HL-60 (cell line): ENCODE results near the gene REEP2.

Experiments used
- DNase-seq, 2 experiments: peaks; one replicate each; pipeline ENCODE4 v3.0.0-alpha.2; 2010 to 2020; ENCODE audit warnings: low read depth in 1 of 2, low spot score in 1 of 2
- H3K27ac ChIP-seq: fragments of 250-450 bp; sonication (Bioruptor Pico); replicated peaks from 2 replicates; pipeline ENCODE4 v1.5.1; 2020; ENCODE audit warnings: mild to moderate bottlenecking, moderate library complexity
- H3K27me3 ChIP-seq: fragments of 250-450 bp; sonication (Bioruptor Pico); 2 replicates; pipeline ENCODE4 v1.5.1; 2021; ENCODE audit warnings: mild to moderate bottlenecking, moderate library complexity; ENCODE audit not compliant: insufficient read depth, poor library complexity, severe bottlenecking
- H3K4me3 ChIP-seq: replicated peaks from 2 replicates; pipeline ENCODE4 v1.5.1; 2011; ENCODE audit warnings: mild to moderate bottlenecking, control low read depth, low read length; ENCODE audit not compliant: insufficient read depth
- CTCF ChIP-seq: IDR thresholded peaks from one replicate; pipeline ENCODE4 v1.5.1; 2011; ENCODE audit warnings: low read length, control low read depth, inconsistent platforms; ENCODE audit not compliant: insufficient read depth
- GABPA ChIP-seq: IDR thresholded peaks from 2 replicates; pipeline ENCODE4 v1.6.1; 2012; ENCODE audit warnings: low read depth
- POLR2AphosphoS5 ChIP-seq: IDR thresholded peaks from 2 replicates; pipeline ENCODE4 v1.6.1; 2012; ENCODE audit warnings: low read depth
- REST ChIP-seq: IDR thresholded peaks from 2 replicates; pipeline ENCODE4 v1.6.1; 2012; ENCODE audit warnings: low read depth; ENCODE audit not compliant: insufficient replicate concordance
- SPI1 ChIP-seq: IDR thresholded peaks from 2 replicates; pipeline ENCODE4 v1.6.1; 2012; ENCODE audit warnings: low read depth, mild to moderate bottlenecking, borderline replicate concordance

Gene REEP2

GRCh38 chr5:138444078-138444773 lies 5.4 kb downstream of the REEP2 start:
- no peaks in the 10 kb centered on the region for H3K27me3 ChIP-seq
- no peak for DNase-seq
- TF ChIP-seq REST (no peak), POLR2AphosphoS5 (no peak), SPI1 (no peak), CTCF (no peak), GABPA (no peak)
- H3K4me3 ChIP-seq, result no peak overlapping the region
- no peak overlapping the region for H3K27ac ChIP-seq

GRCh38 chr5:138444774-138445546 lies 6.1 kb downstream of the REEP2 start:
- no peak for DNase-seq
- no peak for TF ChIP-seq CTCF
- TF ChIP-seq SPI1, result no peak
- no peak for TF ChIP-seq GABPA
- TF ChIP-seq REST, result no peak
- no peak for TF ChIP-seq POLR2AphosphoS5
- no peaks in the 10 kb centered on the region for H3K27me3 ChIP-seq

GRCh38 chr5:138445547-138446271 lies 6.9 kb downstream of the REEP2 start:
- DNase-seq, result no peak
- Histone ChIP-seq H3K27ac (no peak overlapping the region), H3K4me3 (no peak overlapping the region), H3K27me3 (no peaks in the 10 kb centered on the region)
- TF ChIP-seq GABPA, result no peak
- no peak for TF ChIP-seq REST
- TF ChIP-seq POLR2AphosphoS5, result no peak
- no peak for TF ChIP-seq SPI1
- no peak for TF ChIP-seq CTCF

More at GRCh38 chr5:138444774-138445546, 6.1 kb downstream of the REEP2 start:
- no peak overlapping the region for H3K27ac ChIP-seq
- H3K4me3 ChIP-seq, result no peak overlapping the region
